ENCODE results near the gene BMERB1. TPM values are rescaled to one million over a fixed set of nuclear protein-coding genes. Genes with fewer than 3 reads are reported as not detected.
A peak's percentile ranks its signal among the peaks of the same experiment; 100 is the strongest.

The BMERB1 gene
- total and polyA plus RNA-seq, 9 of the 15 experiments (the other 6 are each of a cell fraction or from before 2014, with no cell fraction given): 0.29 to 2.9 (median 0.94) TPM

DNA sequence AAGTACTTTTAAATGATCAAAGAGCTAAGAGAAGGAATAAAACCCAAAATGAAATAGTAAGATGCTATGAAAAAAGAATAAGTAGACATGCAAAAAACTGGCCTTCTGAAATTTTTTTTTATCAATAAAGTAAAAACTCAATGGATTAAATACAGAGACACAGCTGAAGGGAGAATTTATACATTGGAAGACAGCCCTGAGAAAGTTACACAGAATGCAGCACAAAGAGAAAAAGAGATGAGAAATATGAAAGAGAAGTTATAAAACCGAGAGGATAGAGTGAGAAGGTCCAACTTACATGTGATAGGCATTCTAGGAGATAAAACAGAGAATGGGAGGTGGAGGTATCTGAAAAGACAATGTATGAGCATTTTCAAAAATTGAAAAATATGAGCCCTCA lies 151.6 kb downstream of the BMERB1 start (continued):
- TF ChIP-seq, protein P1, sequence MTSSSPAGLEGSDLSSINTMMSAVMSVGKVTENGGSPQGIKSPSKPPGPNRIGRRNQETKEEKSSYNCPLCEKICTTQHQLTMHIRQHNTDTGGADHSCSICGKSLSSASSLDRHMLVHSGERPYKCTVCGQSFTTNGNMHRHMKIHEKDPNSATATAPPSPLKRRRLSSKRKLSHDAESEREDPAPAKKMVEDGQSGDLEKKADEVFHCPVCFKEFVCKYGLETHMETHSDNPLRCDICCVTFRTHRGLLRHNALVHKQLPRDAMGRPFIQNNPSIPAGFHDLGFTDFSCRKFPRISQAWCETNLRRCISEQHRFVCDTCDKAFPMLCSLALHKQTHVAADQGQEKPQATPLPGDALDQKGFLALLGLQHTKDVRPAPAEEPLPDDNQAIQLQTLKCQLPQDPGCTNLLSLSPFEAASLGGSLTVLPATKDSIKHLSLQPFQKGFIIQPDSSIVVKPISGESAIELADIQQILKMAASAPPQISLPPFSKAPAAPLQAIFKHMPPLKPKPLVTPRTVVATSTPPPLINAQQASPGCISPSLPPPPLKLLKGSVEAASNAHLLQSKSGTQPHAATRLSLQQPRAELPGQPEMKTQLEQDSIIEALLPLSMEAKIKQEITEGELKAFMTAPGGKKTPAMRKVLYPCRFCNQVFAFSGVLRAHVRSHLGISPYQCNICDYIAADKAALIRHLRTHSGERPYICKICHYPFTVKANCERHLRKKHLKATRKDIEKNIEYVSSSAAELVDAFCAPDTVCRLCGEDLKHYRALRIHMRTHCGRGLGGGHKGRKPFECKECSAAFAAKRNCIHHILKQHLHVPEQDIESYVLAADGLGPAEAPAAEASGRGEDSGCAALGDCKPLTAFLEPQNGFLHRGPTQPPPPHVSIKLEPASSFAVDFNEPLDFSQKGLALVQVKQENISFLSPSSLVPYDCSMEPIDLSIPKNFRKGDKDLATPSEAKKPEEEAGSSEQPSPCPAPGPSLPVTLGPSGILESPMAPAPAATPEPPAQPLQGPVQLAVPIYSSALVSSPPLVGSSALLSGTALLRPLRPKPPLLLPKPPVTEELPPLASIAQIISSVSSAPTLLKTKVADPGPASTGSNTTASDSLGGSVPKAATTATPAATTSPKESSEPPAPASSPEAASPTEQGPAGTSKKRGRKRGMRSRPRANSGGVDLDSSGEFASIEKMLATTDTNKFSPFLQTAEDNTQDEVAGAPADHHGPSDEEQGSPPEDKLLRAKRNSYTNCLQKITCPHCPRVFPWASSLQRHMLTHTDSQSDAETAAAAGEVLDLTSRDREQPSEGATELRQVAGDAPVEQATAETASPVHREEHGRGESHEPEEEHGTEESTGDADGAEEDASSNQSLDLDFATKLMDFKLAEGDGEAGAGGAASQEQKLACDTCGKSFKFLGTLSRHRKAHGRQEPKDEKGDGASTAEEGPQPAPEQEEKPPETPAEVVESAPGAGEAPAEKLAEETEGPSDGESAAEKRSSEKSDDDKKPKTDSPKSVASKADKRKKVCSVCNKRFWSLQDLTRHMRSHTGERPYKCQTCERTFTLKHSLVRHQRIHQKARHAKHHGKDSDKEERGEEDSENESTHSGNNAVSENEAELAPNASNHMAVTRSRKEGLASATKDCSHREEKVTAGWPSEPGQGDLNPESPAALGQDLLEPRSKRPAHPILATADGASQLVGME (CRISPR knock-in tag; IDR thresholded peaks at IDR 0.05): no peak
- TF ChIP-seq, protein P2, sequence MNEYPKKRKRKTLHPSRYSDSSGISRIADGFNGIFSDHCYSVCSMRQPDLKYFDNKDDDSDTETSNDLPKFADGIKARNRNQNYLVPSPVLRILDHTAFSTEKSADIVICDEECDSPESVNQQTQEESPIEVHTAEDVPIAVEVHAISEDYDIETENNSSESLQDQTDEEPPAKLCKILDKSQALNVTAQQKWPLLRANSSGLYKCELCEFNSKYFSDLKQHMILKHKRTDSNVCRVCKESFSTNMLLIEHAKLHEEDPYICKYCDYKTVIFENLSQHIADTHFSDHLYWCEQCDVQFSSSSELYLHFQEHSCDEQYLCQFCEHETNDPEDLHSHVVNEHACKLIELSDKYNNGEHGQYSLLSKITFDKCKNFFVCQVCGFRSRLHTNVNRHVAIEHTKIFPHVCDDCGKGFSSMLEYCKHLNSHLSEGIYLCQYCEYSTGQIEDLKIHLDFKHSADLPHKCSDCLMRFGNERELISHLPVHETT (CRISPR knock-in tag; conservative IDR thresholded peaks at IDR 0.05 in 1 of 2, IDR thresholded peaks at IDR 0.05 in 1 of 2): no peak
- TF ChIP-seq, protein P3, sequence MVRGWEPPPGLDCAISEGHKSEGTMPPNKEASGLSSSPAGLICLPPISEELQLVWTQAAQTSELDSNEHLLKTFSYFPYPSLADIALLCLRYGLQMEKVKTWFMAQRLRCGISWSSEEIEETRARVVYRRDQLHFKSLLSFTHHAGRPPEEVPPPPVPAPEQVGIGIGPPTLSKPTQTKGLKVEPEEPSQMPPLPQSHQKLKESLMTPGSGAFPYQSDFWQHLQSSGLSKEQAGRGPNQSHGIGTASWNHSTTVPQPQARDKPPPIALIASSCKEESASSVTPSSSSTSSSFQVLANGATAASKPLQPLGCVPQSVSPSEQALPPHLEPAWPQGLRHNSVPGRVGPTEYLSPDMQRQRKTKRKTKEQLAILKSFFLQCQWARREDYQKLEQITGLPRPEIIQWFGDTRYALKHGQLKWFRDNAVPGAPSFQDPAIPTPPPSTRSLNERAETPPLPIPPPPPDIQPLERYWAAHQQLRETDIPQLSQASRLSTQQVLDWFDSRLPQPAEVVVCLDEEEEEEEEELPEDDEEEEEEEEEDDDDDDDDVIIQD (CRISPR knock-in tag; IDR thresholded peaks at IDR 0.05): no peak
- no peak for TF ChIP-seq CCAR2 (IDR thresholded peaks at IDR 0.05; ENCODE audit: low read depth, low read length)
- TF ChIP-seq RFX1 (IDR thresholded peaks at IDR 0.05): no peak
- TF ChIP-seq CHD2 (IDR thresholded peaks at IDR 0.05; ENCODE audit: low read depth, low read length): no peak
- TF ChIP-seq ELF4 (CRISPR knock-in tag; IDR thresholded peaks at IDR 0.05): no peak
- TF ChIP-seq, protein P4, sequence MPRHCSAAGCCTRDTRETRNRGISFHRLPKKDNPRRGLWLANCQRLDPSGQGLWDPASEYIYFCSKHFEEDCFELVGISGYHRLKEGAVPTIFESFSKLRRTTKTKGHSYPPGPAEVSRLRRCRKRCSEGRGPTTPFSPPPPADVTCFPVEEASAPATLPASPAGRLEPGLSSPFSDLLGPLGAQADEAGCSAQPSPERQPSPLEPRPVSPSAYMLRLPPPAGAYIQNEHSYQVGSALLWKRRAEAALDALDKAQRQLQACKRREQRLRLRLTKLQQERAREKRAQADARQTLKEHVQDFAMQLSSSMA (CRISPR knock-in tag; IDR thresholded peaks at IDR 0.05): no peak
- TF ChIP-seq CBX5 (IDR thresholded peaks at IDR 0.05; ENCODE audit: borderline replicate concordance, low read depth): 0 out of 2 replicates have a peak, but pooled peaks have one; percentile 22
- TF ChIP-seq, protein P5, sequence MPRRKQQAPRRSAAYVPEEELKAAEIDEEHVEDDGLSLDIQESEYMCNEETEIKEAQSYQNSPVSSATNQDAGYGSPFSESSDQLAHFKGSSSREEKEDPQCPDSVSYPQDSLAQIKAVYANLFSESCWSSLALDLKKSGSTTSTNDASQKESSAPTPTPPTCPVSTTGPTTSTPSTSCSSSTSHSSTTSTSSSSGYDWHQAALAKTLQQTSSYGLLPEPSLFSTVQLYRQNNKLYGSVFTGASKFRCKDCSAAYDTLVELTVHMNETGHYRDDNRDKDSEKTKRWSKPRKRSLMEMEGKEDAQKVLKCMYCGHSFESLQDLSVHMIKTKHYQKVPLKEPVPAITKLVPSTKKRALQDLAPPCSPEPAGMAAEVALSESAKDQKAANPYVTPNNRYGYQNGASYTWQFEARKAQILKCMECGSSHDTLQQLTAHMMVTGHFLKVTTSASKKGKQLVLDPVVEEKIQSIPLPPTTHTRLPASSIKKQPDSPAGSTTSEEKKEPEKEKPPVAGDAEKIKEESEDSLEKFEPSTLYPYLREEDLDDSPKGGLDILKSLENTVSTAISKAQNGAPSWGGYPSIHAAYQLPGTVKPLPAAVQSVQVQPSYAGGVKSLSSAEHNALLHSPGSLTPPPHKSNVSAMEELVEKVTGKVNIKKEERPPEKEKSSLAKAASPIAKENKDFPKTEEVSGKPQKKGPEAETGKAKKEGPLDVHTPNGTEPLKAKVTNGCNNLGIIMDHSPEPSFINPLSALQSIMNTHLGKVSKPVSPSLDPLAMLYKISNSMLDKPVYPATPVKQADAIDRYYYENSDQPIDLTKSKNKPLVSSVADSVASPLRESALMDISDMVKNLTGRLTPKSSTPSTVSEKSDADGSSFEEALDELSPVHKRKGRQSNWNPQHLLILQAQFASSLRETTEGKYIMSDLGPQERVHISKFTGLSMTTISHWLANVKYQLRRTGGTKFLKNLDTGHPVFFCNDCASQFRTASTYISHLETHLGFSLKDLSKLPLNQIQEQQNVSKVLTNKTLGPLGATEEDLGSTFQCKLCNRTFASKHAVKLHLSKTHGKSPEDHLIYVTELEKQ (CRISPR knock-in tag; IDR thresholded peaks at IDR 0.05): no peak
- no peak for TF ChIP-seq CHD4 (IDR thresholded peaks at IDR 0.05; ENCODE audit: insufficient read depth, insufficient replicate concordance, low read depth, low read length, poor library complexity, severe bottlenecking)
- TF ChIP-seq SUPT5H (IDR thresholded peaks at IDR 0.05): no peak
- TF ChIP-seq STAG1 (CRISPR knock-in tag; IDR thresholded peaks at IDR 0.05; ENCODE audit: borderline replicate concordance): no peak
- no peak for TF ChIP-seq PCBP2 (IDR thresholded peaks at IDR 0.05; ENCODE audit: low read depth, low read length, poor library complexity, severe bottlenecking)
- peak in 1 of 2 experiments; percentile 89; a peak in 2 of 3 replicates for TF ChIP-seq CBX3 (IDR thresholded peaks at IDR 0.05; ENCODE audit: borderline replicate concordance in 1 of 2, low read length in 2 of 2)

All from K562 (cell line).